ENCODE results near the gene REEP5.
"Not testable (repeated sequence)": the region's sequence is repeated elsewhere in the genome, so short reads cannot be mapped to it uniquely, and the experiment has no call there.

Gene REEP5

GRCh38 chr5:112921833-112922817 lies at the start of gene REEP5:
Gene REEP5 (minus strand): TSS chr5:112922227. CDS start chr5:112922190, 37 bp downstream.
- peak; percentile 84 for DNase-seq

- DNase-seq: no peak
These were observed 49.2 kb upstream of the REEP5 start for GRCh38 chr5:112971276-112971675.

GRCh38 chr5:112968411-112969106 lies 46.5 kb upstream of the REEP5 start:
- peak; percentile 45 for DNase-seq

GRCh38 chr5:112967520-112968083 lies 45.6 kb upstream of the REEP5 start:
- DNase-seq: no peak

GRCh38 chr5:112965733-112966306 lies 43.8 kb upstream of the REEP5 start:
- DNase-seq: no peak

- DNase-seq: not testable (repeated sequence)
These were observed 41.3 kb upstream of the REEP5 start for GRCh38 chr5:112963374-112963733.

- no peak for DNase-seq
These were observed 39.0 kb upstream of the REEP5 start for GRCh38 chr5:112960863-112961504.

GRCh38 chr5:112960315-112960714 lies 38.3 kb upstream of the REEP5 start:
- no peak for DNase-seq

- DNase-seq: peak; percentile 89
These were observed 37.8 kb upstream of the REEP5 start for GRCh38 chr5:112959872-112960271.

- peak; percentile 97 for DNase-seq
These were observed 36.4 kb upstream of the REEP5 start for GRCh38 chr5:112958093-112959088.

GRCh38 chr5:112957036-112957808 lies 35.2 kb upstream of the REEP5 start:
- no peak for DNase-seq

GRCh38 chr5:112956606-112957005 lies 34.6 kb upstream of the REEP5 start:
- no peak for DNase-seq

- DNase-seq: no peak
These were observed 29.2 kb upstream of the REEP5 start for GRCh38 chr5:112951124-112951702.

GRCh38 chr5:112948458-112948857 lies 26.4 kb upstream of the REEP5 start:
- DNase-seq: no peak

- DNase-seq: no peak
These were observed 18.6 kb upstream of the REEP5 start for GRCh38 chr5:112940670-112941069.

GRCh38 chr5:112938286-112938685 lies 16.3 kb upstream of the REEP5 start:
- DNase-seq: no peak

- DNase-seq: peak; percentile 45
These were observed 13.6 kb upstream of the REEP5 start for GRCh38 chr5:112935675-112936074.

- DNase-seq: no peak
These were observed 12.3 kb upstream of the REEP5 start for GRCh38 chr5:112934366-112934663.

- peak; percentile 71 for DNase-seq
These were observed 11.8 kb upstream of the REEP5 start for GRCh38 chr5:112933651-112934365.

- DNase-seq: no peak
These were observed 11.1 kb upstream of the REEP5 start for GRCh38 chr5:112933105-112933504.
